Ascending aorta (tissue), 2 donors: ENCODE data around the gene C19orf81. TPM values are rescaled to one million over a fixed set of nuclear protein-coding genes. Genes with fewer than 3 reads are reported as not detected.

ENCODE experiments used
- DNase-seq, 2 donors: peaks; one replicate each; pipeline ENCODE4 v3.0.0-alpha.2; 2019; ENCODE audit warnings: low spot score in 2 of 2
- H3K27ac ChIP-seq, 2 donors: fragments of 200-600 bp; sonication (generic); one replicate each; pipeline ENCODE4 v1.5.1; 2016 to 2017; ENCODE audit warnings: mild to moderate bottlenecking in 1 of 2
- H3K27me3 ChIP-seq: fragments of 200-600 bp; sonication (generic); one replicate; pipeline ENCODE4 v1.5.1; 2017
- H3K36me3 ChIP-seq, 2 donors: fragments of 200-600 bp; sonication (generic); one replicate each; pipeline ENCODE4 v1.5.1; 2016
- H3K4me1 ChIP-seq, 2 donors: fragments of 200-600 bp; sonication (generic); one replicate each; pipeline ENCODE4 v1.5.1; 2016 to 2017; ENCODE audit warnings: mild to moderate bottlenecking in 1 of 2
- H3K4me3 ChIP-seq, 2 donors: fragments of 200-600 bp; sonication (generic); one replicate each; pipeline ENCODE4 v1.5.1; 2016 to 2017; ENCODE audit warnings: mild to moderate bottlenecking in 1 of 2
- H3K9me3 ChIP-seq, 2 donors: fragments of 200-600 bp; sonication (generic); one replicate each; pipeline ENCODE4 v1.5.1; 2016
- intact Hi-C: fragments of 100-400 bp; cut with DNase I; formaldehyde crosslinking; loops from one replicate; pipeline ENCODE4 v1.15.1; 2023
- total RNA-seq: library from RNA; depleted of rRNA; stranded (reverse); fragments of >200 nt; gene quantifications from one replicate; pipeline ENCODE4 v1.1.0, GENCODE V29; 2016
- TF ChIP-seq, protein P1 (sequence below), 3 experiments: fragments of 200-600 bp in 2 of 3; fragments of 450-650 bp in 1 of 3; sonication (generic) in 2 of 3; IDR thresholded peaks; one replicate each; pipeline ENCODE4 v1.5.1; 2016 to 2019; ENCODE audit warnings: antibody characterized with exemption in 3 of 3, mild to moderate bottlenecking in 1 of 3, moderate library complexity in 1 of 3

C19orf81 gene
- total RNA-seq, 1 donor from 2014 or later, result not detected

DNA sequence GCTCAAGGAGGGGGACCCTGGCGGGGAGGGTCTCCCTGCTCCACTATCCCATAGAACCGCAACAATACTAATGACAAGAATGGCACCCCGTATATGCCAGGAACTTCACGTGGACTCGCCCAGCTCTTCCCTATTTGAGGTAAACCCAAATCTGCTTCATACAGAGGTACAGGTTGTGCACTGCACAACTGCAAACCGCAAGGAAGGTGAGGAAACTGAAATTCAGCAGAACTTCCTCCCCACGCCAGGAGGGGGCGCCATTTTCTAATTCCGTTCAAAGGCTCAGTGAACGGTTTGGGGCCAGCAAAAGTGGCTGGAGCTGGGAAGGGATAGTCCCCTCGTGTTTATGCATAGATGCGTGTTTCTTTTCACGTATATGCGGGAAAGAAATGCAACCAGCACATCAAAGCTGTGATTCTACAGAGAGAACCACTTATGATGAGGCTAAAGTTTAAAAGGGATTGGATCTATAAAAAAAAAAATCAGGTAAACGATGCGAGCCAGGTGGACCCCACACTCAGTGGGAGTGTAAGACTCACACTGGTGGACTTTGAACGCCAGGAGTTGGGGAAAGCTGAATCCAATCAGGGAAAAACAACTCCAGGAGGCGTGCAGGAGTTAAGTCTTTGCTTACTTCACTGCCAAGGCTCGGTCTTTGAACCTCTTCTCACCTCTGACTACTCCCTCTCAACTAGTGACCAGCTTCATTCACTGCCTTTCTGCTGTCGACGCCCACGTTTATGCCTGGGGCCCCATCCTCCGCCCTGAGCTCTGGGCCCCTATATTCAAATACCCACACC, 20.3 kb downstream of the C19orf81 start:
- Histone ChIP-seq H3K36me3 (no peaks in the 10 kb centered on the region), H3K4me3 (no peak overlapping the region), H3K27me3 (peaks cover 30% of the 10 kb centered on the region), H3K27ac (no peak overlapping the region), H3K9me3 (no peaks in the 10 kb centered on the region), H3K4me1 (no peaks in the 10 kb centered on the region)
- intact Hi-C loops, result no loop called here
- DNase-seq, result no peak
- TF ChIP-seq, protein P1, sequence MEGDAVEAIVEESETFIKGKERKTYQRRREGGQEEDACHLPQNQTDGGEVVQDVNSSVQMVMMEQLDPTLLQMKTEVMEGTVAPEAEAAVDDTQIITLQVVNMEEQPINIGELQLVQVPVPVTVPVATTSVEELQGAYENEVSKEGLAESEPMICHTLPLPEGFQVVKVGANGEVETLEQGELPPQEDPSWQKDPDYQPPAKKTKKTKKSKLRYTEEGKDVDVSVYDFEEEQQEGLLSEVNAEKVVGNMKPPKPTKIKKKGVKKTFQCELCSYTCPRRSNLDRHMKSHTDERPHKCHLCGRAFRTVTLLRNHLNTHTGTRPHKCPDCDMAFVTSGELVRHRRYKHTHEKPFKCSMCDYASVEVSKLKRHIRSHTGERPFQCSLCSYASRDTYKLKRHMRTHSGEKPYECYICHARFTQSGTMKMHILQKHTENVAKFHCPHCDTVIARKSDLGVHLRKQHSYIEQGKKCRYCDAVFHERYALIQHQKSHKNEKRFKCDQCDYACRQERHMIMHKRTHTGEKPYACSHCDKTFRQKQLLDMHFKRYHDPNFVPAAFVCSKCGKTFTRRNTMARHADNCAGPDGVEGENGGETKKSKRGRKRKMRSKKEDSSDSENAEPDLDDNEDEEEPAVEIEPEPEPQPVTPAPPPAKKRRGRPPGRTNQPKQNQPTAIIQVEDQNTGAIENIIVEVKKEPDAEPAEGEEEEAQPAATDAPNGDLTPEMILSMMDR (IDR thresholded peaks at IDR 0.05), result peak; percentile 22 to 58 (median 47)

GRCh38 chr19:50670102-50670380, 20.8 kb downstream of the C19orf81 start:
- Histone ChIP-seq H3K27me3 (peaks cover 30% of the 10 kb centered on the region), H3K27ac (no peak overlapping the region)

DNA sequence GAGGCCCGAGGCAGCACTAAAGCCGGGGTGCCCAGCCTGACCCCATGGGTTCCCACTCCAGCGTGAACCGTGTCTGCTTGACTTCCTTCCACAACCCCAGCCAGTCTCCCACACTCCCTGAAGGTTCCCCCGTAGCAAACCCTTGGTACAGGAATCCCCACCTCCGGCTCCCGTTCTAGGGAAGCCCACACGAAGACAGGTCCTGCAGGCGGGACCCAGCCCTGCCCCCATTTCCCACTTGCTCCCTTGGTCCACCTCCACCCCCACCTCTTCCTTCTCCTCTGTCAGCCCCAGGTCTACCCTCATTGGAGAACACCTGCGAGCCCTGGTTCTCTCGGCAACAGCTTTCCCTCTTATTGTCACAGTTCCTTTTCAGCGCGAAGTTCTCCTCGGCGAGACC, 23.9 kb downstream of the C19orf81 start:
- intact Hi-C loops, result no loop called here
- Histone ChIP-seq H3K4me3 (no peak overlapping the region), H3K9me3 (no peaks in the 10 kb centered on the region), H3K27me3 (peaks cover 11% of the 10 kb centered on the region), H3K27ac (no peak overlapping the region), H3K36me3 (no peaks in the 10 kb centered on the region), H3K4me1 (no peaks in the 10 kb centered on the region)
- DNase-seq, result no peak
- TF ChIP-seq, protein P1 (IDR thresholded peaks at IDR 0.05), result no peak

More at GRCh38 chr19:50670102-50670380, 20.8 kb downstream of the C19orf81 start:
- H3K9me3 ChIP-seq, result no peaks in the 10 kb centered on the region
- no peak for DNase-seq
- no peaks in the 10 kb centered on the region for H3K4me1 ChIP-seq
- TF ChIP-seq, protein P1 (IDR thresholded peaks at IDR 0.05), result no peak
- H3K4me3 ChIP-seq, result no peak overlapping the region
- intact Hi-C loops, result no loop called here
- no peaks in the 10 kb centered on the region for H3K36me3 ChIP-seq

- Histone ChIP-seq H3K27me3 (no peaks in the 10 kb centered on the region), H3K9me3 (no peaks in the 10 kb centered on the region), H3K4me1 (no peaks in the 10 kb centered on the region), H3K36me3 (no peaks in the 10 kb centered on the region), H3K27ac (no peak overlapping the region), H3K4me3 (no peak overlapping the region)
- intact Hi-C loops, result no loop called here
- TF ChIP-seq, protein P1 (IDR thresholded peaks at IDR 0.05), result no peak
- DNase-seq, result no peak
Observed at GRCh38 chr19:50676625-50677197, 27.5 kb downstream of the C19orf81 start.

GRCh38 chr19:50677636-50678035, 28.4 kb downstream of the C19orf81 start:
- Histone ChIP-seq H3K4me3 (no peak overlapping the region), H3K9me3 (no peaks in the 10 kb centered on the region), H3K27me3 (no peaks in the 10 kb centered on the region), H3K36me3 (no peaks in the 10 kb centered on the region), H3K4me1 (no peaks in the 10 kb centered on the region), H3K27ac (no peak overlapping the region)
- intact Hi-C loops, result no loop called here
- no peak for DNase-seq
- TF ChIP-seq, protein P1 (IDR thresholded peaks at IDR 0.05), result no peak
